IPS DF 4.7 (cell line): Measurements from ENCODE around the gene NDUFA13.

Experiments
- DNase-seq: peaks from one replicate; pipeline ENCODE4 v3.0.0-alpha.2; 2013; ENCODE audit warnings: low spot score; ENCODE audit errors: extremely low read depth

NDUFA13 gene

DNA sequence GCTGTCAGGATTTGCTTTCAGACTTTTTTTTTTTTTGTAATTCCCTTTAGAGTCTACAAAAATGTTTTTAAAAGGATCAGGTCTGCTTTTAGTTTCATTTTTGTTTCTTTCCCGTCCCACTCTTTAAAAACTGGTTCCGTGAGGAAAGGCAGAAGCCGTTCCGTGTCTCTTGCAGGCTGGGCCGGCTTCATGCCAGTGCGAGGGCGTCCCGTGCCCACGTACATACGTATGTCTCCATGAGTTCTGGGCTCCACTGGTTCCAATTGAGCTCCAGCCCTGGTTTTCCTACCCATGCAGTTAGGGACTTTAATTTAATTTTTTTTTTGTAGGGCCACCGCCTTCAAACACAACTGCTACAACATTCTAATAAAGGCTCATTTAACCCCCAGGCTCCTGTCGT, 9.4 kb upstream of the NDUFA13 start:
- DNase-seq = no peak

DNA sequence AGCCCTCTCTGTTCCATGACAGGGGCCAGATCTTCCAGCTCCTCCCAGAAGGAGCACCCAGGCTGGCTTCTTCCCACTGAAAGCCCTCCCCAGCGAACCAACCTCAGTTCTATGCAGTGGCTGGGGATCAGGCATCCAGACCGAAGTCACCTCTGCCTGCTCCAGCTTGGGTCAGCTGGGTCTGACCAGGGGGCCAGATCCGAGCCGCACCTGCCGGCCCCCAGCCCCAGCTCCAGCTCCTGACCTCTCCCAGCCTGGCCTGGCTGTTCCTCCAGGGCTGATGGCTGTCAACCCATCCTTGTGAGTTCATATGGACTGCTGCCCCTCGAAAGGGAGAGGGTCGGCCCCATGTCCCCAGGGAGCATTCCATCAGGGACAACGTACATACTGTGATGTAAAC, 8.7 kb upstream of the NDUFA13 start:
- DNase-seq = no peak

GRCh38 chr19:19508217-19508616, 7.8 kb upstream of the NDUFA13 start:
- no peak for DNase-seq

DNA sequence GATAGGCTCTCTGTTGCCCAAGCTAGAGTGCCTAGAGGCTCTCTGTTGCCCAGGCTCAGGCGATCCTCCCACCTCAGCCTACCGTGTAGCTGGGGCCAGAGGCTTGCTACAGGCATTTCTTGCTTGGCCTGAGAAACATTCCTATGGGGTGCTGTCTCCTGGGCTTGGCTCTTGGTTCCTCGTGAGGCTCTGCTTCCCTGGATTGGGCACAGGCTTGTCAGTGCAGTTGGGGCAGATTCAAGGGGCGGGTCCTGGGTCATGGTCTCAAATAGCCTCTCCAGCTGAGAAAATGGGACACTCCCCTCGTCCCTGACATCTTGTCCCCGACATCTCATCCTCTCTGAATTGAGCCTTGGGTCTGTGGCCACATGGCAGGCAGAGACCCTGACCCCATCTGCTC, 5.6 kb upstream of the NDUFA13 start:
- no peak for DNase-seq

- DNase-seq = no peak
Observed at GRCh38 chr19:19513682-19514081, 2.3 kb upstream of the NDUFA13 start.

- no peak for DNase-seq
Observed at GRCh38 chr19:19514215-19514657, 1.8 kb upstream of the NDUFA13 start.

DNA sequence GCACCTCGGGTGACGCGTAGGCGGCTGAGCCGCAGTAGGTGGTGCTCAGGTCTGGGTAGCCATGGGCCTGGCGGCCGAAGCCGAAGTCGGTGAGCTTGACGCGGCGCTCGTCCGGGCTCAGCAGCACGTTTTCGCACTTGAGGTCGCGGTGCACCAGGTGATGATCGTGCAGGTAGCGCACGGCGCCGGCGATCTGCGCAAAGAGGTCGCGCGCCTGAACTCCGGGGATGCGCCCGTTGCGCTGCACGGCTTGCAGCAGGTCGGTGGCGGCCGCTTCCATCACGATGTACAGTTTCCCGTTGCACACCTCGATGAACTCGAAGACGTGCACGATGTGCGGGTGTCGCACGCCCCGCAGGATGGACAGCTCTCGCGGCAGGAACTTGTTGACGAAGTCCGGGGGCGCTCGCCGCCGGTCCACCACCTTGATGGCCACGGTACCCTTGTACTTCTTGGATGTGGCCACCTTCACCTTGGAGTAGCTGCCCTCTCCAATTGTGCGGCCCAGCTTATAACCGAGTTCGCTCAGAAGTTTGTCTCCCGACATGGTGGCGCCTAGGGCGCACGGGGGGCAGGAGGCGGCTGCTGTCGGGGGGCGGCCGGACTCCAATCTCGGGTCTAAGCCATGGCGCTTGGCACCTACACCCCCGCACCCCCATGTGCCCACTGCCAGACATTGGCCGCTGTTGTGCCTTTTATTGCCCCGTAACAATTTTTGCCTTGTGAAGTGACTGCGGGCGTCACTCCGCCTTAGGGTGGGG, 964 bp upstream of the NDUFA13 start, which contains the start of gene TSSK6:
TSSK6 (minus strand) TSS at position 668 of the 761 bp plus-strand sequence; CDS start at position 547, 121 bp downstream.
- no peak for DNase-seq

GRCh38 chr19:19517235-19517619, 1.2 kb downstream of the NDUFA13 start:
- no peak for DNase-seq

- no peak for DNase-seq
Observed at GRCh38 chr19:19520989-19521388, 5.0 kb downstream of the NDUFA13 start.

GRCh38 chr19:19523177-19523576, 7.2 kb downstream of the NDUFA13 start:
- DNase-seq = no peak

DNA sequence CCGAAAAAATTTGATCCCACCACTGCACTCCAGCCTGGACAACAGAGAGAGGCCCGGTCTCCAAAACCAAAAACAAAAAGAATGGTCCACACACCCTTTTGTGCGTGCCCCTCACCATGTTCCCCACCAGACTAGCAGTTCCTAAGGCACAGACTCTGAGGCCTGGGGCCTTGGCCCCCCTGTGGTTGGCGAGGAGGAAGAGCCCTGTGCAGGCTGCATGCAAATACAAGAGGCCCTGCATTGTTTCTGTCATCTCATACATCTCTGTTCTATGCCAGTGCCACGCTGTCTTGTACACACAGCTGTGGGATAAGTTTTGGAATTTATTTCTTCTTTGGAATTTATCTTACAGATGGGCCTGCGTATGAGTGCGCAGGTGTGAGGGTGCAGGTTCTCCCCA, 8.0 kb downstream of the NDUFA13 start:
- no peak for DNase-seq

DNA sequence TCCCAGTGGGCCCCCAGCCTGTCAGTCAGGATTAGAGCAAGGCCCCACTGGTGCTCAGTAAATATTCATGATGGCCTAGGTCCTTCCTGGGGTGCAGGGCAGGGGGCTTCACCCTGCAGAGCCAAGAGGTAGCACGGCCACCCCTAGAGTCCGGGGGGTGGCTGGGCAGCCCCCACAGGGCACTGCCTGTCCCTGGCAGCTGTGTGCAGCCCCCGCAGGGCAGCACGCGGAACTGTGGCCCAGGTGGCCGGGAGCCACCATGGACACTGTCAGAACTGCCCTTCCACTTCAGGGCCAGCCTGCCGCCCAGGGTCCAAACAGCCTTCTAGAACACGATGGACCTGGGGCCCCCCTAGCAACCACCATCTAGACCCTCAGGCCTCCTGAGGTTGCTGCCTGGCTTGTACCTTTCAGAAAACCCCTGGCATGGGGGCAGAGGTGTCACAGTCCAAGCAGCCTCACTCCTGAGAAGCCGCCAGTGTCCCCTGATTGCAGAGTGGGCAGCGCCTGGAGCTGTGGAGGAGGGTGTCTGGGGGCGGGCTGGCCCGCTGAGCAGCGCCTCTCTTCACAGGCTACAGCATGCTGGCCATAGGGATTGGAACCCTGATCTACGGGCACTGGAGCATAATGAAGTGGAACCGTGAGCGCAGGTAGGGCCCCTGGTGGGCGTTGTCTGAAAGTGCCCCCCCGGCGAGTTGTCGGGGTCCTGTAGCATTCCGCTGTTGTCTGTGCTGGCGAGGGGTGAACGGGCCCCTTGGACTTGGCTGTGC, 9.8 kb downstream of the NDUFA13 start:
- no peak for DNase-seq

DNA sequence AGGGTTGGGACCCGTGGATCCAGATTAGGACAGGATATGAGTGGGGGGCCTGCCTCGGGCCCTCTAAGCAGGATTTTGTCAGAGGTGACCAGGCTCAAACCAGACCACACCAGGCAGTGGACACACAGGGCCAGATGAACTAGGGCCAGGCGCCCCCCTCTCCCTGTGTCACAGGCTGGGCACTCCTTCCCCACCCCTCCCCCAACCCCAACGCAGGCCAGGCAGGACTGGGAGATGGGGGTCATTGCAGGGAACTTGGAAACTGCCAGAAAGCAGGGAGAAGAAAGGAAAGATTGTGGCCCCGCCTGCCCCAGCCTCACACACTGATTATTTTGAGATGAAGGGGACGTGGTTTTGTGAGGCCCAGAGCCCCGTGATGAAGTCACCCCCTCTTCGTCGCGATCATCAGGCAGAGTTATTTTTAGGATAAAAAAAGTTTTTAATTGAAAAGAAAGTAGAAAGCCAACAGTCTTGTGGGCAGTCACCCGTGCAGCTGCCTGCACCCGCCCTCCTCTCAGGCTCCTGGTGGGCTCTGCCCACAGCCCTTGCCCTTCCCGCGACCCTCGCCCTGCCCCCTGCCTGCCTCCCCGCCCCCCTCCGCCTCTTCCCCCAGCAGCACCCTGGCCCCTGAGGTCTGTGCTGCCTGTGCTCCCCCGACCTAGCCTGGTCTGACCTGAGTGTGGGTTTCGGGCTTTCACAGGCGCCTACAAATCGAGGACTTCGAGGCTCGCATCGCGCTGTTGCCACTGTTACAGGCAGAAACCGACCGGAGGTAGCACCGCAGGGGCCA, 10.8 kb downstream of the NDUFA13 start:
- no peak for DNase-seq

GRCh38 chr19:19527371-19527656, 11.3 kb downstream of the NDUFA13 start:
- no peak for DNase-seq

- no peak for DNase-seq
Observed at GRCh38 chr19:19527674-19528625, 11.9 kb downstream of the NDUFA13 start.

- DNase-seq = no peak
Observed at GRCh38 chr19:19528721-19529490, 12.9 kb downstream of the NDUFA13 start, which contains the start of gene YJEFN3. YJEFN3 (plus strand) TSS chr19:19528911; CDS start chr19:19528933, 22 bp downstream.

- DNase-seq = no peak
Observed at GRCh38 chr19:19529783-19530422, 13.9 kb downstream of the NDUFA13 start.

GRCh38 chr19:19530423-19530804, 14.4 kb downstream of the NDUFA13 start:
- DNase-seq = no peak

DNA sequence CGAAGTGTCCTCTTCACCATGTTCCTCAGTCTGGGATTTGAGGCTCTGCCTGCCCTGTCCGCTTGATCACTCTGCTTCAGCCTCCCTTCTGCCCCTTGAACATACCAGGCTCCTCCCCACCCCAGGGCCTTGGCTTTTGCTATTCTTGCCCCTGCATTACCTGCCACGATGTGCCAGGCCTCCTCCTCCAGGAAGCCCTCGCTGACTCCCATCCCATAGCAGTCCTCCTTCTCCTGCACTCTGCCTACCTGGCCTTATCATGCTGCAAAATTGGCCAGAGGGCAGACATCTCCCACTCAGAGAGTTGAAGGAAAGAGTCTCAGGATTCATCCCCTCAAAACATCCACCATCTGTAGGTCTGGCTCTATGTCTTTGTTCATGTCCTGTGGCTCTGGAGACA, 14.9 kb downstream of the NDUFA13 start:
- DNase-seq = no peak
